Fibroblast of upper back skin (primary cell): ENCODE results near the gene IFNB1.

Experiments used
- DNase-seq: peaks from one replicate; pipeline ENCODE4 v3.0.0-alpha.2; 2013

IFNB1 gene

GRCh38 chr9:21077781-21078180 lies at the start of gene IFNB1:
Gene IFNB1 (minus strand): TSS chr9:21077942. CDS start chr9:21077869, 73 bp downstream.
- no peak for DNase-seq

GRCh38 chr9:21121595-21122251 lies 44.0 kb upstream of the IFNB1 start:
- no peak for DNase-seq

GRCh38 chr9:21121079-21121478 lies 43.3 kb upstream of the IFNB1 start:
- DNase-seq, result no peak

GRCh38 chr9:21119093-21119770 lies 41.5 kb upstream of the IFNB1 start:
- no peak for DNase-seq

GRCh38 chr9:21114311-21114710 lies 36.6 kb upstream of the IFNB1 start:
- DNase-seq, result no peak

GRCh38 chr9:21110708-21111576 lies 33.2 kb upstream of the IFNB1 start:
- peak; percentile 76 for DNase-seq

- no peak for DNase-seq
These were observed 27.0 kb upstream of the IFNB1 start for GRCh38 chr9:21104787-21105186.

GRCh38 chr9:21102305-21102704 lies 24.6 kb upstream of the IFNB1 start:
- peak; percentile 12 for DNase-seq

- no peak for DNase-seq
These were observed 20.1 kb upstream of the IFNB1 start for GRCh38 chr9:21097817-21098216.

GRCh38 chr9:21096901-21097255 lies 19.1 kb upstream of the IFNB1 start:
- DNase-seq, result no peak

GRCh38 chr9:21096172-21096900 lies 18.6 kb upstream of the IFNB1 start:
- peak; percentile 51 for DNase-seq

- peak; percentile 9 for DNase-seq
These were observed 17.8 kb upstream of the IFNB1 start for GRCh38 chr9:21095561-21095960.

GRCh38 chr9:21086538-21086937 lies 8.8 kb upstream of the IFNB1 start:
- DNase-seq, result no peak

- DNase-seq, result no peak
These were observed 7.3 kb upstream of the IFNB1 start for GRCh38 chr9:21085005-21085404.

GRCh38 chr9:21084242-21084850 lies 6.6 kb upstream of the IFNB1 start:
- no peak for DNase-seq

GRCh38 chr9:21082671-21083070 lies 4.9 kb upstream of the IFNB1 start:
- DNase-seq, result no peak

- DNase-seq, result no peak
These were observed 4.3 kb upstream of the IFNB1 start for GRCh38 chr9:21081999-21082398.

- DNase-seq, result no peak
These were observed 3.7 kb upstream of the IFNB1 start for GRCh38 chr9:21081451-21081850.

- DNase-seq, result no peak
These were observed 3.1 kb upstream of the IFNB1 start for GRCh38 chr9:21080793-21081192.

- no peak for DNase-seq
These were observed 960 bp upstream of the IFNB1 start for GRCh38 chr9:21078702-21079101.

GRCh38 chr9:21075484-21075883 lies 2.3 kb downstream of the IFNB1 start:
- no peak for DNase-seq

GRCh38 chr9:21070906-21071305 lies 6.8 kb downstream of the IFNB1 start:
- no peak for DNase-seq

- peak; percentile 97 for DNase-seq
These were observed 7.6 kb downstream of the IFNB1 start for GRCh38 chr9:21070171-21070571.
